ENCODE measurements around the gene ALOX12.
A peak's percentile ranks its signal among the peaks of the same experiment; 100 is the strongest.

Gene ALOX12

GRCh38 chr17:7022781-7023571 lies 27.1 kb downstream of the ALOX12 start, which contains the start of gene BCL6B:
Gene BCL6B, plus strand, starts transcription at chr17:7023050. Its CDS starts 622 bp downstream, at chr17:7023672.
- no peak for DNase-seq (ENCODE audit: low read depth)

GRCh38 chr17:7023576-7024401 lies 27.9 kb downstream of the ALOX12 start:
- DNase-seq (ENCODE audit: low read depth) = no peak

GRCh38 chr17:7024402-7024785 lies 28.5 kb downstream of the ALOX12 start:
- DNase-seq (ENCODE audit: low read depth) = no peak

GRCh38 chr17:7025245-7025644 lies 29.4 kb downstream of the ALOX12 start:
- DNase-seq (ENCODE audit: low read depth) = no peak

- no peak for DNase-seq (ENCODE audit: low read depth)
These were observed 30.7 kb downstream of the ALOX12 start for GRCh38 chr17:7026471-7027115.

- DNase-seq (ENCODE audit: low read depth) = no peak
These were observed 31.5 kb downstream of the ALOX12 start for GRCh38 chr17:7027335-7027734.

- no peak for DNase-seq (ENCODE audit: low read depth)
These were observed 33.2 kb downstream of the ALOX12 start for GRCh38 chr17:7029096-7029495.

GRCh38 chr17:7029659-7030058 lies 33.8 kb downstream of the ALOX12 start:
- no peak for DNase-seq (ENCODE audit: low read depth)

GRCh38 chr17:7034955-7035590 lies 39.2 kb downstream of the ALOX12 start:
- no peak for DNase-seq (ENCODE audit: low read depth)

- DNase-seq (ENCODE audit: low read depth) = peak; percentile 88
These were observed 39.9 kb downstream of the ALOX12 start, which contains the start of gene SLC16A13 for GRCh38 chr17:7035591-7036368. Gene SLC16A13, plus strand, starts transcription at chr17:7036015. Its CDS starts 368 bp downstream, at chr17:7036383.

- no peak for DNase-seq (ENCODE audit: low read depth)
These were observed 42.4 kb downstream of the ALOX12 start for GRCh38 chr17:7038025-7038862.

GRCh38 chr17:7039832-7040231 lies 44.0 kb downstream of the ALOX12 start:
- DNase-seq (ENCODE audit: low read depth) = no peak

GRCh38 chr17:7041607-7042500 lies 46.0 kb downstream of the ALOX12 start:
- no peak for DNase-seq (ENCODE audit: low read depth)

- DNase-seq (ENCODE audit: low read depth) = no peak
These were observed 46.8 kb downstream of the ALOX12 start for GRCh38 chr17:7042501-7043181.

GRCh38 chr17:7043182-7043496 lies 47.3 kb downstream of the ALOX12 start:
- no peak for DNase-seq (ENCODE audit: low read depth)

- DNase-seq (ENCODE audit: low read depth) = no peak
These were observed 47.8 kb downstream of the ALOX12 start, which contains the start of gene SLC16A11 for GRCh38 chr17:7043497-7044198. Gene SLC16A11, minus strand, starts transcription at chr17:7044092. Its CDS starts 579 bp downstream, at chr17:7043513.

- peak; percentile 59 for DNase-seq (ENCODE audit: low read depth)
These were observed 49.8 kb downstream of the ALOX12 start for GRCh38 chr17:7045492-7046126.
